Common myeloid progenitor, CD34-positive (primary cell): ENCODE measurements around the gene UMPS.
"Not testable (repeated sequence)": the region's sequence is repeated elsewhere in the genome, so short reads cannot be mapped to it uniquely, and the experiment has no call there.

Source experiments
- CTCF ChIA-PET: fragments of 350-600 bp; sonication (Branson Sonifier 250); formaldehyde crosslinking; loops from one replicate; lab custom pipeline; 2021; ENCODE audit warnings: antibody characterized with exemption; lab: Charles Lee
- POLR2A ChIA-PET: fragments of 350-600 bp; sonication (Branson Sonifier 250); formaldehyde crosslinking; loops from one replicate; lab custom pipeline; 2021; ENCODE audit warnings: antibody characterized with exemption; lab: Charles Lee
- DNase-seq, 3 donors: peaks; one replicate each; pipeline versions ENCODE4 v3.0.0 to v3.0.0-alpha.2; 2013
- H3K27ac ChIP-seq, 2 experiments: 1 replicate in 1 of 2; 2 replicates in 1 of 2; pipeline ENCODE4 v1.7.0; 2013; ENCODE audit warnings: inconsistent platforms in 2 of 2, low read length in 2 of 2, mild to moderate bottlenecking in 2 of 2, low read depth in 1 of 2, moderate library complexity in 1 of 2; ENCODE audit not compliant: severe bottlenecking in 2 of 2, insufficient read depth in 1 of 2, poor library complexity in 1 of 2
- H3K27me3 ChIP-seq, 5 experiments: replicated peaks in 2 of 5; 1 replicate in 3 of 5; 2 replicates in 2 of 5; pipeline versions ENCODE4 v1.6.1 to v1.7.0; 2013; ENCODE audit warnings: low read length in 4 of 5, mild to moderate bottlenecking in 2 of 5, moderate library complexity in 2 of 5, inconsistent platforms in 1 of 5; ENCODE audit not compliant: insufficient read depth in 5 of 5, control insufficient read depth in 4 of 5
- H3K36me3 ChIP-seq, 4 experiments: 1 replicate in 2 of 4; 2 replicates in 2 of 4; pipeline versions ENCODE4 v1.6.1 to v1.7.0; 2013; ENCODE audit warnings: low read length in 3 of 4, control low read depth in 1 of 4, mild to moderate bottlenecking in 1 of 4; ENCODE audit not compliant: control insufficient read depth in 4 of 4, insufficient read depth in 4 of 4
- H3K4me1 ChIP-seq, 4 experiments: 1 replicate in 3 of 4; 2 replicates in 1 of 4; pipeline versions ENCODE4 v1.6.1 to v1.7.1; 2013; ENCODE audit warnings: low read length in 3 of 4, mild to moderate bottlenecking in 3 of 4, control low read depth in 1 of 4, inconsistent platforms in 1 of 4, moderate library complexity in 1 of 4; ENCODE audit not compliant: control insufficient read depth in 4 of 4, insufficient read depth in 4 of 4; ENCODE audit errors: control extremely low read depth in 1 of 4
- H3K4me3 ChIP-seq, 7 experiments: 1 replicate in 4 of 7; 2 replicates in 3 of 7; pipeline versions ENCODE4 v1.5.1 to v1.7.0; 2013; ENCODE audit warnings: mild to moderate bottlenecking in 7 of 7, low read length in 6 of 7, moderate library complexity in 6 of 7, inconsistent platforms in 2 of 7, low read depth in 2 of 7, control low read depth in 1 of 7; ENCODE audit not compliant: insufficient read depth in 4 of 7, control insufficient read depth in 1 of 7; ENCODE audit errors: extremely low read depth in 1 of 7
- H3K9me3 ChIP-seq, 5 experiments: 1 replicate in 4 of 5; 2 replicates in 1 of 5; pipeline versions ENCODE4 v1.6.1 to v1.7.1; 2013; ENCODE audit warnings: low read length in 4 of 5, mild to moderate bottlenecking in 2 of 5, inconsistent platforms in 1 of 5, low read depth in 1 of 5, moderate library complexity in 1 of 5; ENCODE audit not compliant: control insufficient read depth in 4 of 5, insufficient read depth in 2 of 5; ENCODE audit errors: control extremely low read depth in 1 of 5
- WGBS: methylation state at CpG from one replicate; pipeline ENCODE4 v1.1.5; 2013; ENCODE audit not compliant: insufficient coverage; 5-methylcytosine and 5-hydroxymethylcytosine counted together

The UMPS gene

DNA sequence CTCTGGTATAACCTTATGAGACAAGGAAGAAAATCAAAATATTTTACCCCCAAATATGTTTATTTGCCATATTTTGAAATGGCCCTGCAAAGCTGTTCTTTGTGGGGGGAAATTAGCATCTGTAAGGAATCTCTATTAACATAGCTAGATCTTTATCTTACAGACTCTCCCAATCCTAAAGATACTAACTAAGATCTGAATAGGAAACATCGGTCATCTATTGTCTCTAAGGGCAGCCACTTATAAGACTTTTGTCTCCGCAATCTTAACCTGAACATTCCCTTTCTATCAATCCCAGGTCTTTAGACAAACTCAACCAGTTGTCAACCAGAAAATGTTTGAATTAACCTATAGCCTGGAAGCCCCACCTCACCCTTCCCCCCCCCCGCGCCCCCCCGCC, 21.2 kb downstream of the UMPS start:
- H3K4me3 ChIP-seq, result no peak overlapping the region
- H3K27ac ChIP-seq, result no peak overlapping the region
- H3K9me3 ChIP-seq, result no peaks in the 10 kb centered on the region
- POLR2A ChIA-PET, result no interaction called here
- H3K27me3 ChIP-seq, result no peaks in the 10 kb centered on the region
- no CpG with 5 or more reads among the region's 5 CpGs for WGBS
- H3K36me3 ChIP-seq, result peaks cover 0 to 11% (median 8%) of the 10 kb centered on the region in 4 experiments
- DNase-seq, result no peak
- H3K4me1 ChIP-seq, result no peaks in the 10 kb centered on the region
- CTCF ChIA-PET, result no interaction called here

- Histone ChIP-seq H3K4me3 (no peak overlapping the region), H3K27ac (no peak overlapping the region), H3K9me3 (no peaks in the 10 kb centered on the region), H3K27me3 (no peaks in the 10 kb centered on the region), H3K4me1 (no peaks in the 10 kb centered on the region), H3K36me3 (peaks cover 0 to 6% (median 4%) of the 10 kb centered on the region in 4 experiments)
- 87% methylated on average over 3 of the region's 3 CpGs for WGBS
- no peak for DNase-seq
- CTCF ChIA-PET, result no interaction called here
- POLR2A ChIA-PET, result interaction anchor here (0.6 kb wide), 1 partner anchor 782 kb away, joined by 3 read pairs; no protein-coding TSS in a partner anchor
Observed at GRCh38 chr3:124752051-124752450, 21.8 kb downstream of the UMPS start.

DNA sequence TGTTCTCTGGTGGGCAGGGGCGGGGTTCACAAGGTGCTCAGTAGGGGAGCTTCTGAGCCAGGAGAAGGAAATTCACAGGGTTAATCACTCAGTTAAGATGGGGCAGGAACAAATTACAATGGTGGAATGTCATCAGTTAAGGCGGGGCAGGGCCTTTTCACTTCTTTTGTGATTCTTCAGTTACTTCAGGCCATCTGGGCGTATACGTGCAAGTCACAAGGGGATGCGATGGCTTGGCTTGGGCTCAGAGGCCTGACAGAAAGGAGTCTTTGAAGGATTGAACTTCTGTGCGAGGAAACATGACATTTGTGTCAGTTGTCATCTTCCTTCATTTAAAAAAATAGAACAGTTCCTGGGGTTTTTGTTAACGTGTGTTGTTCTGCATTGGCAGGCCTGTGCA, 27.7 kb downstream of the UMPS start:
- H3K27me3 ChIP-seq, H3K9me3 ChIP-seq, DNase-seq, H3K36me3 ChIP-seq, POLR2A ChIA-PET, H3K4me3 ChIP-seq, H3K27ac ChIP-seq: not testable (repeated sequence)
- H3K4me1 ChIP-seq, result peaks cover 0 to 11% (median 6%) of the 10 kb centered on the region in 4 experiments
- 100% methylated on average over 4 of the region's 7 CpGs for WGBS
- CTCF ChIA-PET, result interaction anchor here (5.9 to 10.3 kb wide), 2 partner anchors 12 to 145 kb away, joined by 46 to 148 read pairs; no protein-coding TSS in a partner anchor

DNA sequence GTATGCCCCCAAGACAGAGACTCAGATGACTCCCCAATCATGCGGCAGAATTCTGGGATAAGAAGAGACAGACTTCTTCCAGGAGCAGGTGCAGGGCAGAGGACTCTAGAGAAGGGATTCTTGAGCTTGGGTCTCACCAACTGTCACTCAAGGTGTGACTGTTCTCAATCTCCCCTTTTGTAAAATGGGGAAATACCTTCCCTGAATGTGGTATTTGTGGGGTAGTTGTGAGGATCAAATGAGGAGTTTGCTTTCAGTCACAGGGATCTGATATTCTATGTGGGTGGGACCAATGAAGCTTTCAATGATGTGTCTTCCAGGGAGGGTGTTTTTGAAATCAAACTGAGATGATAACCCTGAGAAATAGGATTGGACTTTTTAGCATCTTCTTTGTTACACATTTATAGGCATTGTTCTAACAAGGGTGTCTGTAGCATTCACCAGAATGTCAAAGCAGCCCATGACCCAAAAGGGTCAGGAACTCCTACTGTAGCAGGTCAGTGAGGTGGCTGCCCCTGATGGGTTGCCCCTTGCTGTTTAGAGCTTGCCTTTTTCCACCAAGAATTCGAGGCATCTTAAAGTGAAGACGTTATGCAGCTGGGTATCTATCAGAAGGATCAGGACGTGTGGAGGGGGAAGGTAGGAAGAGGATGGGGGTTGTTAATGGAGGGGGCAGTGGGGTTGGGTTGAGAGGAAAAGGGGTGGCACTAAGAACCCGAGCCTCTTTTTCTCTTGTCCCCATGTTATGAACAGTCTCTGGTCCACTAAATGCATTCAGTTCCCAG, 28.8 kb downstream of the UMPS start:
- Histone ChIP-seq H3K9me3 (no peaks in the 10 kb centered on the region), H3K27me3 (no peaks in the 10 kb centered on the region), H3K4me1 (peaks cover 0 to 11% (median 6%) of the 10 kb centered on the region in 4 experiments), H3K27ac (no peak overlapping the region), H3K36me3 (no peaks in the 10 kb centered on the region), H3K4me3 (no peak overlapping the region)
- WGBS, result 83% methylated on average over 1 of the region's 5 CpGs
- no peak for DNase-seq
- ChIA-PET CTCF (interaction anchor here (0.6 to 10.3 kb wide), 11 partner anchors 11 to 175 kb away, joined by 3 to 148 read pairs (median 3); partner anchors contain the start of gene MUC13), POLR2A (no interaction called here)

- DNase-seq, result no peak
- POLR2A ChIA-PET, result no interaction called here
- no peak overlapping the region for H3K27ac ChIP-seq
- no peaks in the 10 kb centered on the region for H3K9me3 ChIP-seq
- CTCF ChIA-PET, result interaction anchor here (0.9 to 10.3 kb wide), 26 partner anchors 10 to 827 kb away, joined by 3 to 148 read pairs (median 4); partner anchors contain the start of gene MUC13
- no peaks in the 10 kb centered on the region for H3K36me3 ChIP-seq
- peaks cover 0 to 11% (median 7%) of the 10 kb centered on the region in 4 experiments for H3K4me1 ChIP-seq
- no peak overlapping the region for H3K4me3 ChIP-seq
- 93% methylated on average over 12 of the region's 14 CpGs for WGBS
- no peaks in the 10 kb centered on the region for H3K27me3 ChIP-seq
Observed at GRCh38 chr3:124759666-124760401, 29.6 kb downstream of the UMPS start.

DNA sequence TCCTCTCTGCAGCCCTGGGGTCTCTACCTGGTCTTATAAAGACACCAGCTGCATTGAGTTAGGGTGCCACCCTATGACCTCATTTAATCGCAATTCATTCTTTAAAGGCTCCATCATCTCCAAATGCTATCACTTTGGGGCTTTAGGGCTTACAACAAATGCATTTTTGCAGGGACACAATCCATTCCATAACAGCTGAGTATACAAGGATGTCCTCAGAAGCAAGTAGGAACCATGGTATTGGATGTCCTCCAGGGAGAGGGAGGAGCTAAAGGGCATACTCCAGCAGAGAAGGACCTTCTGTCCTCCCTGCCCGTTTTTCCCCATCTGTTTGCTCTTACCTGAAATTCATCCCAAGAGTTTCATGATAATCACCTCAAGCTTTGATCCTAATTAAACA, 30.3 kb downstream of the UMPS start:
- DNase-seq, result no peak
- CTCF ChIA-PET, result interaction anchor here (0.6 to 10.3 kb wide), 48 partner anchors 10 to 1557 kb away, joined by 3 to 148 read pairs (median 4); partner anchors contain the start of genes ITGB5 and MUC13
- WGBS, result 100% methylated on average over 1 of the region's 2 CpGs

More for the DNA sequence above, 30.3 kb downstream of the UMPS start:
- peaks cover 0 to 11% (median 7%) of the 10 kb centered on the region in 4 experiments for H3K4me1 ChIP-seq
- H3K36me3 ChIP-seq, result no peaks in the 10 kb centered on the region
- H3K27ac ChIP-seq, result no peak overlapping the region
- no peaks in the 10 kb centered on the region for H3K9me3 ChIP-seq
- no peak overlapping the region for H3K4me3 ChIP-seq
- no peaks in the 10 kb centered on the region for H3K27me3 ChIP-seq
- POLR2A ChIA-PET, result interaction anchor here (1.5 kb wide), 1 partner anchor 141 kb away, joined by 5 read pairs; no protein-coding TSS in a partner anchor
